Right renal cortex interstitium (tissue), 3 donors: Measurements from ENCODE around the gene MUC6. TPM values are rescaled to one million over a fixed set of nuclear protein-coding genes. Genes with fewer than 3 reads are reported as not detected.

Source experiments
- DNase-seq, 3 donors: peaks; one replicate each; pipeline ENCODE4 v3.0.0-alpha.2; 2013; ENCODE audit warnings: low read depth in 3 of 3, low spot score in 2 of 3
- polyA plus RNA-seq, 3 donors: library from polyadenylated mRNA; unstranded; fragments of 120-200 nt; gene quantifications; one replicate each; pipeline ENCODE4 v1.2.1, GENCODE V29; 2013; ENCODE audit not compliant: insufficient read length in 3 of 3

The MUC6 gene
- polyA plus RNA-seq, 3 donors = 10.6 to 17.8 (median 14.3) TPM

DNA sequence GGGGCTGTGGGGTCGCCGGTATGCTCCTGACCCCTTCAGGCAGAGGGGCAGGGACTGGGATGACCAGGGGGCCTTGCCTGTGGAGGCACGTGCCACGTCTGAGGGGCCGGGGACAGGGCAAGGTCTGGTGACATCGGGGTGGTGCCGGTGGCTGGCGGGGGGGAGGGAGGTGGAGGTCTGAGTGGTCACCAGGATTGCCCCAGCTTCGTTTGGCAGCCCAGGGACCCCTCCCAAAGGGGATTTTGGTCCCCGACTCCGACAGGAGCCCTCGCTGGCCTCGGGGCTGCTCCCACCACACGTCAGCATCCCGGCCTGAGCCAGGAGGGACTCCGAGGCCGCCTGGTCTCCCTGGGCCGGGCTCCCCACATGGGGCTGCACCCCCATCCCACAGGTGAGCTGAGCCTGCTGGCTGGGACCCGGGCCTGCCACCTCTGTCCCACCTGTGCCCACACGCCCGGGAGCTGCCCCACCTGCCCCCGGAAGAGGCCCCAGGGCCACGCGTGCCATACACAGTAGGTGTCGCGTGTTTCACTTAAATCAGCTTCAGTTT lies 1.1 kb upstream of the MUC6 start:
- DNase-seq = no peak

DNA sequence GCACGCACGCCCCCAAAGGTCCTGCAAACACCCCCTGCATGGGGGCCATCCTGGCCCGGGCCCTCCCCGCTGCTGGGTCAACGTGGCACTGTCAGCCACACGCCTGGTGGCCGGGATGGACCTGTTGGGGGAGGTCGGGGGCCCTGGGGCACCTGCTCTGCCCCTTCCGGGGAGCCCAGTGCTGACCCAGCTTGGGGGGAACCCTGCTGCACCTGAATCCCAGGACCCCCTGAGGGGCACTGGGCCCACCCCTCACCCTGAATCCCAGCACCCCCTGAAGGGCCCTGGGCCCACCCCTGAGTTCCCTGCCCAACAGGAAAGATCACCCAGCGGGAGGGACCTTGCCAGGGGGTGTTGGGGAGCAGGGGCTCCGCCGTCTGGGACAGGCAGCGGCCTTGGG lies 413 bp upstream of the MUC6 start:
- DNase-seq = no peak

DNA sequence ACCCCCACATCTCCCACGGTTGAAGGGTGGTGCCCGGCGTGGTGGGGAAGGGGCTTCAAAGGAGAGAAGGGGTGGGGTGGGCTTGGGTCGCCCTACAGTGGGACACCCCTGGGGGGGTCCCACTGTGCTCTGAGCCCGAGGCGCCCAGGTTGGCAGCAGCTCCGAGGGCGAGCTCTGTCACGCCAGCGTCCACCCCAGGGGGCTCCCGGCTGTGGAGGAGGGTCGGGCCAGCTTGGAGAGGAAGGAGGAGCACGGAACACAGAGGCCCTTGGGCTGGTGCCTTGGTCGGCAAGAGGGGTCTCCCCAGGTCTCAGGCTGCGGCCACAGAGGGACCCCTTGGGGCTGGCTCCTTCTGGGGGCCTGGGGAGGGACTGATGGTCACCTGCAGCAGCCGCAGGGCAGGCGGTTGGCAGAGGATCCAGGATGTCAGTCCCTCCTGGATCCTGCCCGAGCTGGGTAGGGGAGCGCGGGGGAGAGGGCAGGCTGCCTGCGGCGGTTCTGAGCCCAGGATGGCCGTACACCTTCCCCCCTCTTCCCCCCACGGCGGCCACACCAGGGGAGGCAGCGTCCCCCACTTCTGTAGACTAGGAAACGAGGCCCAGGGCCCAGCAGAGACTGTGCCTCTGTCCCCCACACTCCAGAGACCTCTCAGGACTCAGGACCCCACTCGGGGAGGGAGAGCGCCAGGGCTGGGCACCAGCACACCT lies 788 bp downstream of the MUC6 start:
- DNase-seq = no peak

DNA sequence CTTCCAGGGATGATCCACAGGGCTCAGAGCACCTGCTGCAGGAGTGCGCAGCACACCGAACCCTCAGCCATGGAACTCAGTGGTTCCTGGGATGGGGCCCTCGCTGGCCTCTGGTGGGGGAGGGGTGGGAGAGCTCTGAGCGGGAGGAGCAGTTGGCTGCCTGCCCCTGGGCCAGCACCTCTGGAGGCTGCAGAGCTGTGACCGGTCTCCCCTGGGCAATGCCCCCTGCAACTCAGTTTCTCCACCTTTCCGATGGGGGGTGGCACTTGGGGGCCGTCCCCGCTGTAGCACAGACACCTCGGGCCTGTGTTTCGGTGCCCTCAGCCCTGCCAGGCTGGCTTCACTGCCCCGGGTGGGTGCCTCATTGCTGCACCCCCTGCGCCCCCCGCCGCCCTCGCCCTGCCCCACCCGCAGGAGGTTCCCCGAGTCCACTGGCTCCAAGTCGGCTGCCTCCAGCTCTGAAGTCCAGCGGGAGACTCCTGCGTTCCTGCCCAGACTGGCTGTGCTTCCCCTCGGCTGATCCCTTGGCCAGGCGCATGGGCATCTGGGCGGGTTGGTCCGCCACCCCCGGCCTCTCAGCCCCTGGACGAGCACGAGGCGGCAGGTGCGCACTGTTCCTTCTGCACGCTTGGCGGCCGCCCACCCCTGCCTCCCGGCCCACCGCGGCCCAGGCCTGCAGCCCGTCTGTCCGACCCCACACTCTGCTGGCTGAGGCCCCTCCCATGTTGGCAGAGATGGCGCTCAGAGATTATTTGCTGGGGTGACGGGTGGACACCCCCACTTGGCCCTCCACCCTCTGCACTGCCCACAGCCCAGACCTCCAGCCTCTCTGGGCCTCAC lies 1.8 kb downstream of the MUC6 start:
- DNase-seq = no peak

DNA sequence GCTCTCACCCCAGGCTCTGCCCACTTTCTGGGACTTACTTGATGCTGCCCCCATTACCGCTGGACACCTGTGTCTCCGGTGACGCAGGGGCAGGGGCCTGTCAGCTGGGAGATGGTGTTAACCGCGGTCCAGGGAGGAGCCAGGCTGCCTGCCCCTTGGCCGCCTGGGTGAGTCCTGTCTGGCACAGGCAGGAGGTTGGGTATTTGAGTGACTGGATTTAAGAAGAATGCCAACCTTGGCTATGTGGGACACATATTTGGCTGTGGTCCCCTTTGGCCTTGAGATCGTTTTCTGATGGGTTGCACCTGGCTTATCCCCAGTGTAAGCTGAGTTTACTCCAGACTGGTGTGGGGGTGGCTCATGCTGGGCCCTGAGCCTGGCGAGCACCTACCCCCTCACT lies 2.5 kb downstream of the MUC6 start:
- no peak for DNase-seq

DNA sequence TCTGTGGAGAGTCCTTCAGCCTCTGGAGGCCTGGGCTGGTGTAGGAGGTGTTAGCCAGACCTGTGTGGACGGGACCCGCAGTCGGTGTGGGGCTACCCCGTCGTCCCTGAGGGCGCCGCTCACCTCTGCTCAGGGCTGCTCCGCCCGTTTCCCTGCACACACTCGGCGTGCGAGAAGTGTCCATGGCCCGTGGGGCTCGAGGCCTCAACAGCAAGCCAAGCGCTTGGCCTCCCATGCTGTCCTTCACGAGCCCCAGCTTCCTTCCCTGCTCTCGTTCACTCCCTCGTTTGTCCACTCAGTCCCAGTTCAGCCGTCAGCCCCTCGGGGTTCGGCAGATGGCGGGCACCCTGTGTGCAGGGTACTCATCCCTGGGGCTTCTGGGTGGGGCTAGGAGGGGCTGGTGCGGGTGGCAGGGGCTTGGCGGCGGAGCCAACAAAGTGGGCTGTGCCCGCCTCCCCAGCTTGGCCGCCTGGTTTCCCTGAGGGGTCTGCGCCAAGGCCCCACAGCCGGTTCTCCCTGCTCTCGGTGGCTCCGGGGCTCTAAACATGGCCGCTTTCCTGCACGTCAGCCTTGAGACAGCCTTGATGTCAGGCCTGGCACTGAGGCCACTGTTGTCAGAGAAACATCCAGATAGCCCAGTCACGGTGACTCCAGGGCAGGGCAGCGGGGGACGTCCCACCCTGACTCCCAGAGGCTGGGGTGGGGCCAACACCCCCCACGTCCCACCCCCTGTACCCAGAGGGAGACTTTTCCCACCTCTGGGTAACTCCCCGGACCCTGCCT lies 3.3 kb downstream of the MUC6 start:
- no peak for DNase-seq

DNA sequence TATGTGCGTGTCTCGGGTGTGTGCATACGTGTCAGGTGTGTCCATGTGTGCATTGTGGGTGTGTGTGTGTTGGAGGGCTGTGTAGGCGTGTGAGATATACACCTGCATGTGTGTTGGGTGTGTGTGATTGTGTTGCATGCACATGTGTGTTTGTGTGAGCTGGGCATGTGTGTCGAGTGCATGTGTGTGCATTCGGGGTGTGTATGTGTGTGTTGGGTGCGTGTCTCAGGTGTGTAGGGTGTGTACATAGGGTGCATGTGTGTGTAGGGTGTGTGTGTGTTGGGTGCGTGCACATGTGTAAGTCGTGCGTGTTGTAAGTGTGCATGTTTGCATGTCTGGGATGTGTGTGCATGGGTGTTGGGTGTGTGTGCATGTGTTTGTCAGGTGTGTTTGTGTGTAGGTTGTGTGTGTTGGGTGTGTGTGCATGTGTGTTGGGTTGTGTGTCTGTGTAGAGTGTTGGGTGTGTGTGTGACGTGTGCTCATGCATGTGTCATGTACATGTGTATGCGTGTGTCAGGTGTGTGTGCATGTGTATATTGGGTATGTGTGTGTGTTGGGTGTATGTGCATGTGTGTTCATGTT lies 4.1 kb downstream of the MUC6 start:
- DNase-seq = no peak

DNA sequence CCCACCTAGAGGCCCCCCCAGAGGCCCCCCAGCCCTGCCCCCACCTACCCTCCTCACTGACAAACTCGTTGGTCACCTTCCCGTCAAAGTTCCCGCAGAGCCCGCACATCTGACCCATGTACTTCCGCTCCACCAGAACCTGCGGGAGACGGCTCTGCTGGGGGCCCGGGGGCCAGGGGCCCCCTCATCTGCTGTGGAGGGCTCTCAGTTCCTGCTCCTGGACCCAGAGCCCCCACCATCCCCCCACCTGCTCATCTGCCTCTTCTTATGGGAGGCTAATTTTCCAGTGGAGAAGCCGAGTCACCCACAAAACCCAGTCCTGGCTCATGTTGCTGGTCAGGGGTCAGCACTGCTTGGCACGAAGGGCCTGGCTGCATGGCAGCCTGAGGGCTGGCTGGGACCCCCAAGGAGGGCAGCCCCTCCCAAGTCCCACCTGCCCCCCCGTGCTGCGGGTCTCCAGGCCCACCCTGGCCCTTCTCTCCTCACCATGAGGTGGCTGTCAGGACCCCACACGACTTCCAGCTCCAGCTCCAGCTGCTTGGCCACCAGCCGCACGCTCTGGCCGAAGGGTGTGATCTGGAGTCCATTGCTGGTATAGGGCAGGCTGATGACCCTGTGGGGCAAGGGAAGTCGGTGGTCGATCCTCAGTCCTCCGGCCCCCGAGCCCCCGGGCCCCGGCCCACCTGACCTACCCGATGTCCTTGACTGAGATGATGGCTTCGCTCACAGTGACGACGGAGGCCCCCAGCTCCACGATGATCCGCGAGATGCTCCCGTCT lies 5.2 kb downstream of the MUC6 start:
- DNase-seq = no peak

DNA sequence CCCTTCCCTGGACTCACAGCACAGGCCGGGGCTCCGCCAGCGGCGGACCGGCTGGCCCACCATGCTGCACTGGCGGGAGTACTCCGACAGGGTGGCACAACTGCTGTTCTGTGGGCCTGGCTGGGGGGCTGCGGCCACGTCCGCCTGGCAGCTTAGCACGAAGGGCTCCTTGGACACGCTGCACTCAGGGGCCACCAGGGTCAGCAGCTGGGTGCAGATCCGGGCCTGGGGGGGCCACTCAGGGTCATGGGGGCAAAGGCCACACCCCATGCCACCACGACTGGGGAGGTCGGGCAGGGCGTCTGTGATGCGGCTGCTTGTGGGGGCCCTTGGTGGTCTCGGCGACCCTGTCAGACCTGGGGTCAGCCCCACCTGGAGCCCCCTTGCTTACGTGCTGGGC lies 6.0 kb downstream of the MUC6 start:
- DNase-seq = no peak

DNA sequence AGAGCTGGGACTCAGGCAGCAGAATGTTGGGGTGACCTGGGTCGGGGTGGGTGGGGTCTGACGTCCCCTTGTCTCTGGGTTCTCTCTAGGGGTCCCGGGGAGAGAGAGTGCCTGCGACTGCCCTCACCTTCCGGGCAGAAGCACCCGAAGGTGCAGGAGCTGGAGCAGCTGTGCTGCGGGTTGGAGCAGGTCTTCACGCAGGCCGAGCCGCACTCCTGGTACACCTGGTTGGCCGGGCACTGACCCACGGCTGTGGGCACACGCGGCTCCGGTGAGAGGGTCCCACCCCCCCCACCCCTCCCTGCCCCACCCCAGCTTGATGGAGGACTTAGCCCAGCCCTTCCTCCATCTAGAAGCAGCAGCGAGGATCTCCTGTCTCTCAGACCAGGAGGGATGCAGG lies 6.4 kb downstream of the MUC6 start:
- no peak for DNase-seq

DNA sequence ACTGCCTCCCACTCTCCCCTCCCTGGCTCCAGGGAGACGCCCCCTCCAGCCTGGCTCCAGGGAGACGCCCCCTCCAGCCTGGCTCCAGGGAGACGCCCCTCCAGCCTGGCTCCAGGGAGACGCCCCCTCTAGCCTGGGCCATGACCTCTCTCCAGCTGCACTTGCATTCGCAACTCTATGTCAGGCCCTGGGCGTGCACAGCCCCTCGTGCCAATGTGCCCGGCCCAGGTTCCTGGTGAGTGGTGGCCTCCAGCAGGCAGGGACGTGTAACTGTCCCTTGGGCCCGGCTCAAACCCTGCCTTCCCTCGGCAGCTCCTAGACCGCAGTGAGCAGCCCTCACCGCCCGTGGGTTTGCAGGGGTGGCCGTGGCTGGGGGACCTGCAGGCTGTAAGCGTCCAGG lies 6.9 kb downstream of the MUC6 start:
- DNase-seq = no peak

DNA sequence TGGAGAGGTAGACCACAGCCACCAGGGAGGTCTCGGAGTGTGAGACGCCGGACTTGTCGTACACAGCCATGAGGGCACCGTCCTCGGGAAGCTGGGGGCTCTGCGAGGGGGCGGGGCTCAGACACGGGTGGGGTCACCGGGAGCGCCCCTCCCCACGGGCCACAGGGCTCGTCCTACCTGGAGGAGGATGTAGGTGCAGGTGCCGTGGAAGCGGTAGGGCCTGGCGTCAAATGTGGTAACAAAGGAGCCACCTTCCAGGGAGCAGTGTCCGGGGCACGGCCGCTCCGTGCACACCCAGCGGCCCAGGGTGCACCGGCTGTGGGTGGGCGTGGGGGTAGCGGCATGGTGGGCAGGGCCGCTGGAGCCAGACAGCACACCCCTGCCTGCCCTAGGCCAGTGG lies 7.5 kb downstream of the MUC6 start:
- no peak for DNase-seq

DNA sequence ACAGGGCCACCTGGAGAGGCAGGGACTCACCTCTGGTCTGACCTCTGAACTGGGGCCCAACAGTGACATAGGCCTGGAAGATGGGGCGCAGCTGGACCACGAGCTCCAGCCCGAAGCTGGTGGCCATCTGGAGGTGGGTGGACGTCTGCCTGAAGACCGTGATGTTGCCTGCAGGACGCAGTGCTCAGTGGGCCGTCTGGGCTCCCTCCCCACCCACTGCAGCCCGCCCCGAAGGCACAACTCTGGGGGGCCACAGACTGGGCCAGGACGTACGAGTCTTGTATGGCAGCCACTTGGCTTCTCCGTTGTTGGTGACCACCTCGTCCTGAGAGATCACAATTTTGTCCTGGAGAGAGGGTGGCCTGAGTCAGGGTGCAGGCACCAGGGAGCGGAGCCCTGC lies 7.9 kb downstream of the MUC6 start:
- no peak for DNase-seq

DNA sequence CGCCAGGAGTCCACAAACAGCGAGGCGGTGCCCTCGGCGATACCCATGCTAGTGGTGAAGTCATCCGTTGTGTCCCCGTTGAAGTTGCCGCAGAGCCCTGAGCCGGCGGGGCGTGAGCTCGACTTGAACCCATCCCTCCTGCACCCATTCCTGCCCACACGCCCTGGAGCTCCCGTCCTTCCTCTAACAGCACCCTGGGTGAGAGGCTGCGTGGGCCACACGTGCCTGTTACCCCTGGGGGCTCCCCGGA lies 8.3 kb downstream of the MUC6 start:
- no peak for DNase-seq

DNA sequence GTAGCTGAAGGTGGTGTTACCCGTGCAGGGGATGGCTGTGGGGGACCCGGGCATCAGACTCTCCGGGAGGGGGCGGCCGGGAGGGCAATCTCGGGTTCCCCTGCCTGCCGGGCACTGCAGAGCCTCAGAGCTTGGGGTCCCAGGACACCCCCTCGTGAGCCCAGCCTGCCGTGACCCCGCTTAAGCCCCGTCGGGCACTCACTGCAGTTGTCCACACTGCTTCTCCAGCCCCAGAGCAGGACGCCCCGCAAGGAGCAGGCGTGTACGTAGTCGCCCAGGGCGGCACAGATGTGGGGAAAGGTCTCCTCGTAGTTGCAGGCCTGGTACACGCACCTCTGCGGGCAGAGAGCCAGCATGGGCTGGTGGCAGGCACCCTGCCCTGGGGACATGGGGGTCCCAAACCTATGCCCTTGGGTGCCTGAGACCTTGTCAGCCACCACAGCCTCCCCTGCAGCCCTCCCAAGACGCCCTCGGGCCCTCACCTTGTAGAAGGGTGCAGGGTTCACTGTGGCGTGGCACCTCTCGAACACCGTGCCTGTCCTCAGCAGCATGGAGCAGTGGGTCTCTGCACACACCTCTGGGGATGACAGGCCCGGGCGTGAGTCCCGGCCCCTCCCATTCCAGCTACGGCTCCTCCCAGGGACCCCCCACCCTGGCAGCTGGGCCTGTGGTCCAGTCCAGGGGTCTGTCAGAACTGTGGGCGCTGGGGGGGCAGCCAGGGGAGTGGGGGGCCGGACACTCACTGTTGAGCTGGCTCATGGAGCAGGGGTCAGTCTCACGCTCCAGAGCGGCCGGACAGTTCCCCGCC lies 8.8 kb downstream of the MUC6 start:
- DNase-seq = no peak

DNA sequence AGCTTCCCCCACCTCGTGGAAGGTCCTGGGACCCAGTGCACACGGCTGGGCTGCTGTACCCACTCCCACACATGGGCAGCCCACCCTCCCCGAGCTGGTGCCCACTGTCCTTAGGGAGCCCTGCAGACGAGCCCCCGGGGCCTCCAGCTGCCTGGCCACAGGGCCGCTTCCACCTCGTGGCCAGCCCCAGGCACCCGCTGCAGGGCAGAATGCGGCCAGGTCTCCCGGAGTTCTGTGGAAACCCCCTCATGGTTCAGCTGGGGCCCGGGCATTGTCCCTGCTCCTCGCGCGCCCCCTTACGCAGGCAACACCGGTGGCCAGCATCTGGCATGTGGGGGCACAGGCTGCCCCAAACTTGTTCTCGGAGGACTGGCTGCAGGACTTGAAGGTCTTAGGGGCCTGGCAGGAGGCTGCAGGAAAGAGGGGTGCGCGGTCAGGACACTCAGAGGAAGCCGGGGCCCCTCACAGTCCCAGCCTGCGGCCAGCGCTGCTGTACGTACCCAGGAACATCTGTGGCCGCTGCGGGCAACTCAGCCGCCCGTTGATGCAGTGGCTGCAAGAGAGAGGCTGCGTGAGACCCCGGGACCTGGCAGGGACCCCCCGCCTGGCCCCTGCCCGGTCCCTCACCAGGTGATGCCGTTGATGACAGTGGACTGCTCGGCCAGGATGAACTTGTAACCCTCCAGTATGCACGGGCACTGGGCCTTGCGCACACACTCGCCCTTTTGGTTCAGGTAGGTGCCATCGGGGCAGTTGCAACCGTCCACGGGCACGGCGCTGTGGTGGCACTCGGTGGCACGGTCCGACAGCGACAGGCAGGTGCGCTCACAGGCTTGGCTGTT lies 9.7 kb downstream of the MUC6 start:
- no peak for DNase-seq

DNA sequence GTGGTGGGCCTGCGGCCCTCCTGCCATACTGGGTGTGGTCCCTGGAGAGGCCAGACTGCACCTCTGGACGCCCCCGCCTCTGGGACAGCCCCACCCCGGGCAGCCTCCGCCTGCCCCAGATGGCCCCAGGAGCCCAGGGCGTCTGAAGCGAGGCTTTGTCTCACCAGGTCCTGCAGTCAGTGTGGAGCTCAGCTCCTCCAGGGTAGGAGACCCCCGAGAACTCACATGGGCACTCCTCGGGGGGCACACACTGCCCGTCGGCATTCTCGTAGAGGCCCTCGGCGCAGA lies 10.4 kb downstream of the MUC6 start:
- no peak for DNase-seq

DNA sequence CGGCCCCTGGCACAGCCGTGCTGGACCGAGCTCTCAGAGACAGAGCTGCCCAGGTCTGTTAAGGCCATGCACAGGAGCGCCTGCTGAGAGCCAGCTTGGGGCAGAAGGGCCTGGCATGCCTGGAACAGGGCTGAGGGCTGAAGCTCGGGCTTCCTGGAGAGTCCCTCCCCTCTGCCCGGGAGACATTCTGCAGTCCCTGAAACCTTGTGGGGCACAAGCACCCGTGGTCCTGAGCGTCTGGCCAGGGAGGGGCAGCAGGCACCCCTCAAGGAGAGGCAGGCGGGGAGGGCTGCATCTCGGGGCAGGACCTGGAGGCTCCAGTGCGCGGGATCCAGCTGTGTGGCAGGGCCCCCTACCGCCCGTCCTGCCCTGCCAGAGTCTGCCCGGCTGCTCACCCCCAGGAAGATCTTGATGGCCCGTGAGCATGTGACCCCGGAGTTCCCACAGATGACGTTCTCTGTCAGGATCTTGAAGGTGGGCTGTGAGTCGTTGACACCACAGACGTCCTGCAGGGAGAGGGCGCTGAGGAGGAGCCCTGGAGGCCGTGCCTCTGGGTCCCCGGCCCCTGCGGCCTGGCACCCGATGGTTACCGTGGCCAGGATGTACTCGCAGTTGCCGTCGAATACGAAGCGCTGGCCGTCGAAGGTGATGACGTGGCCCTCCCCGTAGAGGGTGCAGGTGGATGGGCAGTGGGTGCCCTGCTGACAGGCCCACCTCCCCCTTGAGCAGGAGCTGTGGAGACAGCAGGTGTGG lies 10.9 kb downstream of the MUC6 start:
- no peak for DNase-seq
